Thoracic aorta (tissue), 2 donors: ENCODE results near the gene TOM1L1. TPM values are rescaled to one million over a fixed set of nuclear protein-coding genes. Genes with fewer than 3 reads are reported as not detected.

Source experiments
- ATAC-seq: fragments of 150-250 bp; one replicate; pipeline ENCODE4 v1.8.0; 2017; ENCODE audit warnings: low read depth; ENCODE audit not compliant: insufficient number of reproducible peaks, low FRiP score
- DNase-seq: peaks from one replicate; pipeline ENCODE4 v3.0.0-alpha.2; 2020; ENCODE audit warnings: low spot score
- H3K27ac ChIP-seq, 2 donors: fragments of 200-600 bp; sonication (generic); 1 replicate in 1 of 2; 2 replicates in 1 of 2; pipeline ENCODE4 v1.5.1; 2016; ENCODE audit warnings: mild to moderate bottlenecking in 2 of 2, moderate library complexity in 2 of 2
- H3K27me3 ChIP-seq: fragments of 200-600 bp; sonication (generic); replicated peaks from 2 replicates; pipeline ENCODE4 v1.6.0; 2016; ENCODE audit warnings: mild to moderate bottlenecking; ENCODE audit not compliant: insufficient read depth
- H3K36me3 ChIP-seq: fragments of 200-600 bp; sonication (generic); one replicate; pipeline ENCODE4 v1.5.1; 2016
- H3K4me1 ChIP-seq, 2 donors: fragments of 200-600 bp; sonication (generic); 1 replicate in 1 of 2; 2 replicates in 1 of 2; pipeline versions ENCODE4 v1.5.1 to v1.6.0; 2016; ENCODE audit warnings: low read depth in 2 of 2, mild to moderate bottlenecking in 1 of 2; ENCODE audit not compliant: control insufficient read depth in 1 of 2
- H3K4me3 ChIP-seq: fragments of 200-600 bp; sonication (generic); 2 replicates; pipeline ENCODE4 v1.5.1; 2016; ENCODE audit warnings: mild to moderate bottlenecking
- H3K9me3 ChIP-seq: fragments of 200-600 bp; sonication (generic); 2 replicates; pipeline ENCODE4 v1.5.1; 2016
- total RNA-seq, 2 donors: library from RNA; depleted of rRNA; stranded (reverse); fragments of >200 nt; gene quantifications; one replicate each; pipeline versions ENCODE4 v1.1.0 to v1.2.3, GENCODE V29; 2016
- TF ChIP-seq, protein P1 (sequence below): fragments of 200-600 bp; sonication (generic); IDR thresholded peaks from one replicate; pipeline ENCODE4 v1.5.1; 2019; ENCODE audit warnings: antibody characterized with exemption

TOM1L1 gene
- total RNA-seq, 2 donors from 2014 or later, result 42.9 to 62.3 TPM

DNA sequence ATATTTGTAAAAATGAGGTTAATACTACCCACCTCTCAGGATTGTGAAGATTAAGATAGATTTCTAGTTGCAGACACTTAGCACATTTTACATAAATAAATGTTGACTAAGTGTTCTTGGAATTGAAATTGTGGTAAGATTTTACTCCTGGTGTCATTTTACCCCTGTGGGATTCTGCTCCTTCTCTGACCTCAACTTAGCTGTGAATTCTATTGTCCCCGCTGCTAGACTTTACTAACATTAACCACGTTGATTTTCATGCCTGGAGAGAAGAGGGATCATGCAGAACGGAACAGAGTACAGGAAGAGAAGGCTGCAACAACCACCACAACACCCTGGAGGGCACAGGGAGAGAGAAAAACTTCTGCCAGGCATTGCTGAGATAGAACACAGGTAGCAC is 2.1 kb upstream of the TOM1L1 start:
- Histone ChIP-seq H3K27me3 (no peaks in the 10 kb centered on the region), H3K4me3 (no peak overlapping the region), H3K9me3 (no peaks in the 10 kb centered on the region), H3K36me3 (no peaks in the 10 kb centered on the region), H3K4me1 (peaks cover 0 to 4% of the 10 kb centered on the region in 2 donors), H3K27ac (no peak overlapping the region)
- DNase-seq, result no peak
- TF ChIP-seq, protein P1, sequence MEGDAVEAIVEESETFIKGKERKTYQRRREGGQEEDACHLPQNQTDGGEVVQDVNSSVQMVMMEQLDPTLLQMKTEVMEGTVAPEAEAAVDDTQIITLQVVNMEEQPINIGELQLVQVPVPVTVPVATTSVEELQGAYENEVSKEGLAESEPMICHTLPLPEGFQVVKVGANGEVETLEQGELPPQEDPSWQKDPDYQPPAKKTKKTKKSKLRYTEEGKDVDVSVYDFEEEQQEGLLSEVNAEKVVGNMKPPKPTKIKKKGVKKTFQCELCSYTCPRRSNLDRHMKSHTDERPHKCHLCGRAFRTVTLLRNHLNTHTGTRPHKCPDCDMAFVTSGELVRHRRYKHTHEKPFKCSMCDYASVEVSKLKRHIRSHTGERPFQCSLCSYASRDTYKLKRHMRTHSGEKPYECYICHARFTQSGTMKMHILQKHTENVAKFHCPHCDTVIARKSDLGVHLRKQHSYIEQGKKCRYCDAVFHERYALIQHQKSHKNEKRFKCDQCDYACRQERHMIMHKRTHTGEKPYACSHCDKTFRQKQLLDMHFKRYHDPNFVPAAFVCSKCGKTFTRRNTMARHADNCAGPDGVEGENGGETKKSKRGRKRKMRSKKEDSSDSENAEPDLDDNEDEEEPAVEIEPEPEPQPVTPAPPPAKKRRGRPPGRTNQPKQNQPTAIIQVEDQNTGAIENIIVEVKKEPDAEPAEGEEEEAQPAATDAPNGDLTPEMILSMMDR, result no peak
- no peak for ATAC-seq

DNA sequence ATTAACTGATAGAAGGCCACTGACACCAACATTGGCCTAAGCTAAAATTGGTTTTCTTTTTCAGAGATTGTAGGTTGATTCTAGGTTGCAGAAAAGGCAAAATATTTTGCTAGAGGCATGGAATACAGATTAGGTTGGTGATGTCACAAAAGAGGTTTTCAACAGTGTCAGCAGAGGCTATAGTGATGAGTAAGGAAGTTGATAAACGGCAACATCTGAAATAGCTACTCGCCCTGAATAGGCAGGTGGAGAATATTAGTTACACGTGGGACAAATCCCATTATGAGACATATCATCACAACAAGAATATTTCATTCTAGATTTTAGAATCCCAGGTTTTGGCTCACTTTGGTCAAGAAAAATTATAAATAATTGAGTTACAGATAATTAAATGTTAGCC is 1.5 kb upstream of the TOM1L1 start:
- TF ChIP-seq, protein P1, result no peak
- no peak overlapping the region for H3K4me3 ChIP-seq
- no peaks in the 10 kb centered on the region for H3K27me3 ChIP-seq
- DNase-seq (no peak), ATAC-seq (no peak)
- H3K4me1 ChIP-seq, result peaks cover 0 to 4% of the 10 kb centered on the region in 2 donors
- H3K27ac ChIP-seq, result no peak overlapping the region
- no peaks in the 10 kb centered on the region for H3K36me3 ChIP-seq
- H3K9me3 ChIP-seq, result no peaks in the 10 kb centered on the region

DNA sequence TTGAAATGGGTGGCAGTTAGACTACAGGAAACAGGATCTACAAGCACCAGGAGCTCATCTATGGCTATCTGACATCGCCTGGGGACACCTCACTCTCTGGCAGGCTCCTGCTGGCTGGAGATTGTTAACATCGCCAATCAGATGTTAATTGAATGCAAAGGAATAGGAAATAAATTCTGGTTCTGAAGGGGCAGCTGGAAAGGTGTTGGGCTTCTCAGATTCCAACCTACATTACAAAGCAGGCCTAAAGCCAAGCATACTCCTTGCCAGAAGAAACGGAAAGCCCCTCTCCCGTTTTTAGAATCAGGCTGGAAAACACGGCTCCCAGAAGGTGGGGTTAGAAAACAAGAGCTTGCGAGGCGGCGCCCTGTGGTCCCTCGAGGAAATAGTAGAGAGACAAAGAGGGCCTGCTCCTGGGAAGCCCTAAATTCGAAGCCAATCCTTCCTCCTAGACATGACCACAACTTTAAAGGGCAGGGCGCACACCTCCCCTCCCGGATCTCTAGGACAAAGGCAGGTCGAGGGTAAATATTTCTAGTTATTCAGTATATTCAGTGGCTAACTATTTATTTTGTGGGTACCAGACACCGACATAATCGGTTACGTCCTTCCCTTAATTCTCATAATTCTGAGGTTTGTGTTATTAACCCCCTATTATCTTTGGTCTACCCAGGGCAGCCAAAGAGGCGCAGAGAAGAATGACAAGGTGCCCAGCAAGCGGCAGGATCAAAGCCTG is 763 bp upstream of the TOM1L1 start:
- DNase-seq (no peak), ATAC-seq (no peak)
- TF ChIP-seq, protein P1, result no peak
- H3K4me3 ChIP-seq, result peak overlapping the region; percentile 69
- no peaks in the 10 kb centered on the region for H3K36me3 ChIP-seq
- H3K9me3 ChIP-seq, result no peaks in the 10 kb centered on the region
- no peaks in the 10 kb centered on the region for H3K27me3 ChIP-seq
- no peak overlapping the region for H3K27ac ChIP-seq
- peaks cover 0 to 4% of the 10 kb centered on the region in 2 donors for H3K4me1 ChIP-seq

DNA sequence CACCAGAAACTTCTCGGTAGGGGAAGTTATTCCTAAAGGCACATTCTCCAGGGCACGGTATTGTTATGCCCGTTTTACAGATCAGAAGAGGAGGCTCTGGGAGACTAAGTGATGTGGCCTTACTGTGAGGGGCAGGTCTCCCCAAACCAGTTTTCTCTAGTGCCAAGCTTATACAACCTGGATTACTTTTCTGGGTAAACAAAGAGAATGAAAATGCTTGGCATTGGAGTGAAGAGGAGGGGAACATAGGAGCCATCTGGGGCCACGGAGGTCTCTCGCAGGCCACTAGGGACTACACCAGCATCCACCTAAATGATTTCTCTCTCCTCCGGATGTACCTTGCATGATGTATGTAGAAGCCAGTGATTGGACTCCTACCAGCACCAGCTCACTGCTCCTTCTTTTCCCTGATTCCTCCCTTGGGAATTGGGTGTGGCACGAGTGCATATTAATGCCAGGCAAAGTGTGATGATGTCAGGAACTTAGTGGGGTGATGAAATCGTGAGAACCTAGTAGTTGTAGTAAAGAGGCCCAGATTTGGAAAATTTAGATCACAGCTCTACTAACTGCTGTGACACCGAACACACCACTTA is 674 bp downstream of the TOM1L1 start:
- TF ChIP-seq, protein P1, result no peak
- peak; percentile 15 for ATAC-seq
- Histone ChIP-seq H3K4me1 (peaks cover 0 to 4% of the 10 kb centered on the region in 2 donors), H3K36me3 (no peaks in the 10 kb centered on the region), H3K9me3 (no peaks in the 10 kb centered on the region), H3K4me3 (peak overlapping the region; percentile 69), H3K27me3 (no peaks in the 10 kb centered on the region), H3K27ac (peak overlapping the region in 1 of 2 donors; percentile 54)
- no peak for DNase-seq

- ATAC-seq, result no peak
- DNase-seq, result no peak
- H3K9me3 ChIP-seq, result no peaks in the 10 kb centered on the region
- peaks cover 0 to 4% of the 10 kb centered on the region in 2 donors for H3K4me1 ChIP-seq
- peak overlapping the region in 1 of 2 donors; percentile 27 for H3K27ac ChIP-seq
- H3K36me3 ChIP-seq, result peaks cover 5% of the 10 kb centered on the region
- TF ChIP-seq, protein P1, result no peak
- H3K27me3 ChIP-seq, result no peaks in the 10 kb centered on the region
- H3K4me3 ChIP-seq, result peak overlapping the region; percentile 69
Observed at GRCh38 chr17:54902017-54902416, 1.4 kb downstream of the TOM1L1 start.
